ENCODE measurements around the gene NOXO1.
"Not testable (repeated sequence)": the region's sequence is repeated elsewhere in the genome, so short reads cannot be mapped to it uniquely, and the experiment has no call there.

NOXO1 gene

GRCh38 chr16:1961651-1962067, 19.6 kb downstream of the NOXO1 start:
- H3K4me3 ChIP-seq (ENCODE audit: low read depth, low read length) = no peak overlapping the region
- TF ChIP-seq CTCF (IDR thresholded peaks at IDR 0.05; ENCODE audit: borderline replicate concordance, insufficient read depth, low read depth, low read length) = no peak

GRCh38 chr16:1960665-1961630, 20.3 kb downstream of the NOXO1 start:
- H3K4me3 ChIP-seq (ENCODE audit: low read depth, low read length) = peak overlapping the region; percentile 81
- TF ChIP-seq CTCF (IDR thresholded peaks at IDR 0.05; ENCODE audit: borderline replicate concordance, insufficient read depth, low read depth, low read length) = no peak

DNA sequence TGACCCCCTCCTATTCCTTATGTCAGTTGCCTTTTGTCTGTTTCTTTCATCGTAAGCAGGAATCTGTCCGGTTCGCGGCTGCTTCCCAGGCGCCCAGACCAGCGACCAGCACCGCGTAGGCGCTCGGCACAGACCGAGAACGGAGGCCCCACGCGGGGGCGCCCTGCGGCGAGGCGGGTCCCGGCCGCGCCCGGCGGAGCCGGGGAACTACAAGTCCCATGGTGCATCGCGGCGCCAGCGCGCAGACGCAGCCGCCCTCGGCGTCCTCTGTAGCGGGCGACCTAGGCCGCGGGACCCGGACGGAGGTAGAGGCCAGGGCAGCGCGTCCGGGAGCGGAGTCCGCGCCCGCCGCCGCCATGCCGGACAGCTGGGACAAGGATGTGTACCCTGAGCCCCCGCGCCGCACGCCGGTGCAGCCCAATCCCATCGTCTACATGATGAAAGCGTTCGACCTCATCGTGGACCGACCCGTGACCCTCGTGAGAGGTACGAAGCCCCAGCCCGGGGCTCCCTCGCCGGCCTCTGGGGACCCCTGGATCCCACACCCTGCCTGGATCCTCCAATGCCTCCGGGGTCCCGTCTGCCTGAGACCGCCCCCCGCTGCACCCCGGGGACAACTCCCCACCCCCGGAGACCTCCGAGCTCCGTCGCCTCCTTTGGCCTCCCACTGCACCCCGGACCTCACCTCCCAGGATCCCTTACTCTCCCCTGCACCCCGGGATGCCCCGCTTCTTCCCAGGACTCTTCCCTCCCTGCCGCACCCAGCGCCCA, 21.8 kb downstream of the NOXO1 start, which contains the start of gene NDUFB10:
Gene NDUFB10 (plus strand): TSS at position 270 of the 771 bp plus-strand sequence. CDS start 87 bp downstream, at position 357.
- peak; percentile 80 for TF ChIP-seq CTCF (IDR thresholded peaks at IDR 0.05; ENCODE audit: borderline replicate concordance, insufficient read depth, low read depth, low read length)
- peak within 1 kb of the TSS; percentile 81 for H3K4me3 ChIP-seq (ENCODE audit: low read depth, low read length)

DNA sequence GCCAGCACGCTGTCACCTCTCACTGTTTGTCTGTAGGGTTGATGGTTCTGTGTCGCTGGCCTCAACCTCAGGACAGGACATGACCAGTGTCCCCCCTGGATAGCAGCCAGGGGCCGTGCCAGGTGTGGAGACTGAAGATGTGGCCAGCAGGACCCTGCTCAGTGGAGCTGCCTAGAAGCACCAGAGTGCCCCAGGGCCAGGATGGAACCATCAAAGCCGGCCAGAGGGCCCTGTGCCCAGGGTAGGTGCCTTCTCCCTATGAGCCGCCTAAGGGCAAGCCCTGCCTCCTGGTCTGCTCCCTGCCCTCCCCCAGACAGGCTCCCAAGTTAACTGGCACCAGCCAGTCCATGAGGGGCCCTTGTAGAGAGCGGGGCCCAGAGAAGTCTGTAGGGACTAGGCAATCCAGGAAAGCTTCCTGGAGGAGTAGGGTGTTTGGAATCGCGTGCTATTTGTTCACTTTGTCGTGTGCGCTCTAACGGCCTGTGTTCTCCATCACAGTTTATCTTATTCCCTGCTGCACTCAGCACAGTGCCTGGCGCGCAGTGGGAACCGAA, 22.5 kb downstream of the NOXO1 start:
- no peak overlapping the region for H3K4me3 ChIP-seq (ENCODE audit: low read depth, low read length)
- no peak for TF ChIP-seq CTCF (IDR thresholded peaks at IDR 0.05; ENCODE audit: borderline replicate concordance, insufficient read depth, low read depth, low read length)

DNA sequence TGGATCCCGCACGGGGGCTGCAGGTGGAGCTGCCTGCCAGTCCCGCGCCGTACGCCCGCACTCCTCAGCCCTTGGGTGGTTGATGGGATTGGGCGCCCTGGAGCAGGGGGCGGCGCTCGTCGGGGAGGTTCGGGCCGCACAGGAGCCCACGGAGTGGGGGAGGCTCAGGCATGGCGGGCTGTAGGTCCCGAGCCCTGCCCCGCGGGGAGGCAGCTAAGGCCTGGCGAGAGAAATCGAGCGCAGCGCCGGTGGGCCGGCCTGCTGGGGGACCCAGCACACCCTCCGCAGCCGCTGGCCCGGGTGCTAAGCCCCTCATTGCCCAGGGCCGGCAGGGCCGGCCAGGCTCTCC, 23.2 kb downstream of the NOXO1 start:
- H3K4me3 ChIP-seq (ENCODE audit: low read depth, low read length) = not testable (repeated sequence)

GRCh38 chr16:1957434-1958142, 23.7 kb downstream of the NOXO1 start:
- not testable (repeated sequence) for H3K4me3 ChIP-seq (ENCODE audit: low read depth, low read length)

DNA sequence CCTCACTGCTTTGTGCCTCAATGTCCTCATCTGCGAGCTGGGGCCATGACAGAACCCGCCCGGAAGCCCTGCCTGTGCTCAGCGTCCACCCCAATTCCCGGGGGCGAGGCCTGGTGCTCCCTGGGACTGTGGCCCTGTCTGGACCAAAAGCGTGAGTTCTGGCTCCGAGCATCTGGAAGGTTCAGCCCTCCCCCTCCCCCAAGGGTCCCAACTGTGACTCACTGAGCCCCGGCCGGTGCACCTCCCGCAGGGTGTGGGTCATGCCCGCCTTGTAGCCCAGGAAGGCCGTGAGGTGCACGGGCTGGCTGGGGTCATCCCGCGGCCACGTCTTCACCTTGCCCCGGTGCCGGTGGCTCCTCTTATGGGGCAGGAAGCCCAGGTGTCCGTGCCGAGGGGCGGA, 27.5 kb downstream of the NOXO1 start:
- no peak overlapping the region for H3K4me3 ChIP-seq (ENCODE audit: low read depth, low read length)
- no peak for TF ChIP-seq CTCF (IDR thresholded peaks at IDR 0.05; ENCODE audit: borderline replicate concordance, insufficient read depth, low read depth, low read length)

Data from GM12875 (cell line).